ENCODE results near the gene SPON2. TPM values are rescaled to one million over a fixed set of nuclear protein-coding genes. Genes with fewer than 3 reads are reported as not detected.

The SPON2 gene
- total and polyA plus RNA-seq, 8 donors, result 3.1 to 45.2 (median 11.0) TPM

GRCh38 chr4:1207157-1207470 lies 34.7 kb upstream of the SPON2 start:
- no peaks in the 10 kb centered on the region for H3K27me3 ChIP-seq
- FAIRE-seq (no peak), DNase-seq (peak in 5 of 6 donors; percentile 5 to 82 (median 32)), ATAC-seq (no peak)
- no peaks in the 10 kb centered on the region for H3K9me3 ChIP-seq
- intact Hi-C loops (cut with DNase I), result no loop called here
- H3K27ac ChIP-seq, result no peak overlapping the region
- 92 to 94% methylated on average over 12 of the region's 12 CpGs for WGBS, 2 donors
- no peak for TF ChIP-seq CTCF (IDR thresholded peaks at IDR 0.05)
- H3K36me3 ChIP-seq, result peaks cover 0 to under 1% (median 0%) of the 10 kb centered on the region in 3 donors
- H3K4me3 ChIP-seq, result no peak overlapping the region
- peaks cover 10 to 29% (median 13%) of the 10 kb centered on the region in 3 donors for H3K4me1 ChIP-seq

DNA sequence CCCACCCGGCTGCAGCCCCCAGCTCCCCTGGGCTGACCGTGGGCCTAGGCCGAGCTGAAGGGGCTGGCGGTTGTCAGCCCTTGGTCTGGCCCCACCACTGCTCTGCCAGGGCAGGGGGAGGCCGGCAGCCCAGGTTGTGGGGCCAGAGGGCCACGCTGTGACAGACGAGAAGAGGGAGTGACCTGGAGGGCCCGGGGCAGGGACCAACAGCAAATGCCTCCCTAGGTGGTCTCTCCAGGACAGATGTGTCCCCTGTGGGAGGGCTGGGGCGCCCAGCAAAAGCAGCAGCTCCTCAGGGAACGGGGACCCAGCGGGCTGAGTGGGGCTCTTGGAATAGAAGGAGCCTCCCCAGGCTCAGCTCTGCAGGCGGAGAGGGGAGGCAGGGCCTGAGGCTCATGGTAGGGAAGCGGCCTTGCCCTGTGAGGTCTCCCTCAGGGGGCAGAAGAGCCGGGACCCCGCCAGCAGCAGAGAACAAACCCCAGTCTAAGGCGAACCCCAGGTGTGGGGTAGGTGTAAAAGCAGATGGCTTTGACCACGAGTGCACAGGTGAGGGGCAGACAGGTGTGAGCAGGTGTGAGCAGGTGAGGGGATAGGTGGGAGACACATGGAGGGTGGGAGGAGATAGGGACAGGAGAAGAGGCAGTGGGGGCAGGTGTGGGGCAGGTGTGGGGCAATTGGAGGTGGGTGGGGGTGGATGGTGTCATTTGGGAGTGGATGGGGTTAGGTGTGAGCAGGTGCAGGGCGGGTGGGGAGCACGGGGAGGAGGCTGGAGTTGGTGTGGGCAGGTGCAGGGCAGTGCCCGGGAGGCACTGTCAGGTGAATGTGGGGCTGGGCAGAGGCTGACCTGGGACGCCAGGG lies 34.1 kb upstream of the SPON2 start:
- WGBS, 2 donors, result 90 to 91% methylated on average over 17 to 21 of the region's 21 CpGs
- FAIRE-seq, result no peak
- no peaks in the 10 kb centered on the region for H3K9me3 ChIP-seq
- no peaks in the 10 kb centered on the region for H3K27me3 ChIP-seq
- H3K27ac ChIP-seq, result no peak overlapping the region
- H3K4me1 ChIP-seq, result peaks cover 8 to 23% (median 13%) of the 10 kb centered on the region in 3 donors
- intact Hi-C loops (cut with DNase I), result no loop called here
- no peak for ATAC-seq
- DNase-seq, result peak in 5 of 6 donors; percentile 11 to 71 (median 20)
- TF ChIP-seq CTCF (IDR thresholded peaks at IDR 0.05), result no peak
- H3K36me3 ChIP-seq, result no peaks in the 10 kb centered on the region
- H3K4me3 ChIP-seq, result no peak overlapping the region

GRCh38 chr4:1205586-1206298 lies 33.4 kb upstream of the SPON2 start:
- no peak overlapping the region for H3K27ac ChIP-seq
- 89 to 92% methylated on average over 16 to 17 of the region's 17 CpGs for WGBS, 2 donors
- H3K27me3 ChIP-seq, result no peaks in the 10 kb centered on the region
- DNase-seq (peak in 5 of 6 donors; percentile 13 to 73 (median 28)), ATAC-seq (no peak), FAIRE-seq (no peak)
- H3K36me3 ChIP-seq, result no peaks in the 10 kb centered on the region
- no peaks in the 10 kb centered on the region for H3K9me3 ChIP-seq
- H3K4me3 ChIP-seq, result no peak overlapping the region
- intact Hi-C loops (cut with DNase I), result no loop called here
- TF ChIP-seq CTCF (IDR thresholded peaks at IDR 0.05), result no peak
- H3K4me1 ChIP-seq, result peaks cover 3 to 16% (median 7%) of the 10 kb centered on the region in 3 donors

GRCh38 chr4:1204828-1205585 lies 32.6 kb upstream of the SPON2 start:
- Histone ChIP-seq H3K4me3 (no peak overlapping the region), H3K4me1 (peaks cover 3 to 16% (median 7%) of the 10 kb centered on the region in 3 donors)

More at GRCh38 chr4:1204828-1205585, 32.6 kb upstream of the SPON2 start:
- ATAC-seq (no peak), FAIRE-seq (no peak), DNase-seq (peak in 5 of 6 donors; percentile 11 to 78 (median 25))
- Histone ChIP-seq H3K9me3 (no peaks in the 10 kb centered on the region), H3K27me3 (no peaks in the 10 kb centered on the region), H3K36me3 (no peaks in the 10 kb centered on the region), H3K27ac (no peak overlapping the region)
- TF ChIP-seq CTCF (IDR thresholded peaks at IDR 0.05), result no peak
- intact Hi-C loops (cut with DNase I), result no loop called here
- WGBS, 2 donors, result 83 to 86% methylated on average over 25 of the region's 25 CpGs

Measured in pancreas (tissue), 10 donors.